Upper lobe of left lung (tissue), 6 donors: ENCODE results near the gene CEP95. TPM values are rescaled to one million over a fixed set of nuclear protein-coding genes. Genes with fewer than 3 reads are reported as not detected.
A peak's percentile ranks its signal among the peaks of the same experiment; 100 is the strongest.

Experiments
- ATAC-seq, 2 donors: fragments of 200-7000 bp; cut with Tn5 transposase; one replicate each; pipeline ENCODE4 v1.9.1; 2022; ENCODE audit warnings: mild to moderate bottlenecking in 2 of 2, moderate library complexity in 2 of 2; ENCODE audit not compliant: low FRiP score in 2 of 2
- DNase-seq, 2 donors: peaks; one replicate each; pipeline ENCODE4 v3.0.0-alpha.2; 2019 to 2020
- H3K27ac ChIP-seq, 4 donors: fragments of 200-600 bp; sonication (generic); one replicate each; pipeline ENCODE4 v1.5.1; 2016 to 2019
- H3K27me3 ChIP-seq, 4 donors: fragments of 200-600 bp; sonication (generic); one replicate each; pipeline ENCODE4 v1.5.1; 2017 to 2019
- H3K36me3 ChIP-seq, 4 donors: fragments of 200-600 bp; sonication (generic); one replicate each; pipeline ENCODE4 v1.5.1; 2016 to 2019
- H3K4me1 ChIP-seq, 4 donors: fragments of 200-600 bp; sonication (generic); one replicate each; pipeline ENCODE4 v1.5.1; 2018 to 2019
- H3K4me3 ChIP-seq, 4 donors: fragments of 200-600 bp; sonication (generic); one replicate each; pipeline ENCODE4 v1.5.1; 2017 to 2019; ENCODE audit warnings: mild to moderate bottlenecking in 2 of 4, moderate library complexity in 1 of 4
- H3K9me3 ChIP-seq, 4 donors: fragments of 200-600 bp; sonication (generic); one replicate each; pipeline ENCODE4 v1.5.1; 2018 to 2019
- CTCF ChIP-seq, 6 experiments: fragments of 450-650 bp in 4 of 6; fragments of 200-600 bp in 2 of 6; sonication (generic) in 2 of 6; IDR thresholded peaks; one replicate each; pipeline ENCODE4 v1.5.1; 2016 to 2019; ENCODE audit warnings: antibody characterized with exemption in 6 of 6
- EP300 ChIP-seq, 4 donors: sonication (generic); formaldehyde crosslinking; IDR thresholded peaks; one replicate each; pipeline ENCODE4 v1.5.1; 2017; ENCODE audit warnings: antibody characterized with exemption in 4 of 4, control low read depth in 2 of 4
- POLR2A ChIP-seq, 4 donors: fragments of 450-650 bp; IDR thresholded peaks; one replicate each; pipeline ENCODE4 v1.5.1; 2016 to 2017; ENCODE audit warnings: antibody characterized with exemption in 4 of 4, mild to moderate bottlenecking in 2 of 4
- POLR2AphosphoS5 ChIP-seq, 2 donors: sonication (generic); formaldehyde crosslinking; IDR thresholded peaks; one replicate each; pipeline ENCODE4 v1.5.1; 2017; ENCODE audit warnings: antibody characterized with exemption in 2 of 2
- WGBS, 2 donors: methylation state at CpG; one replicate each; pipeline ENCODE4 v1.1.5; 2017 to 2018; 5-methylcytosine and 5-hydroxymethylcytosine counted together
- total RNA-seq, 6 donors: library from RNA; depleted of rRNA in 4 of 6; stranded (reverse); fragments of >200 nt in 4 of 6; gene quantifications; one replicate each; pipeline versions ENCODE4 v1.1.0 to v1.2.1, GENCODE V29; 2016 to 2021
- donor health status: DM: no; HTN: no; CAD: no; lungs with moderate emphysema.
- donor health status: DM: no; HTN: yes; CAD: no; lungs with severe emphysema.

Gene CEP95
- total RNA-seq, 6 donors from 2014 or later, result 24.3 to 168 (median 35.7) TPM

GRCh38 chr17:64534187-64534586, 27.4 kb downstream of the CEP95 start:
- peaks cover 0 to 4% (median 0%) of the 10 kb centered on the region in 4 donors for H3K4me1 ChIP-seq
- H3K4me3 ChIP-seq, result no peak overlapping the region
- no peaks in the 10 kb centered on the region for H3K9me3 ChIP-seq
- no peak for DNase-seq
- peaks cover 20 to 94% (median 54%) of the 10 kb centered on the region in 4 donors for H3K36me3 ChIP-seq
- peak in 1 of 6 experiments; percentile 12 for TF ChIP-seq CTCF (IDR thresholded peaks at IDR 0.05)
- TF ChIP-seq POLR2A (IDR thresholded peaks at IDR 0.05), result no peak
- 73 to 85% methylated on average over 3 of the region's 3 CpGs for WGBS, 2 donors
- no peak overlapping the region for H3K27ac ChIP-seq
- no peak for ATAC-seq
- no peaks in the 10 kb centered on the region for H3K27me3 ChIP-seq

- peaks cover 0 to 4% (median 0%) of the 10 kb centered on the region in 4 donors for H3K4me1 ChIP-seq
- H3K27me3 ChIP-seq, result no peaks in the 10 kb centered on the region
- no peak overlapping the region for H3K27ac ChIP-seq
- no peak for ATAC-seq
- 87 to 88% methylated on average over 6 of the region's 6 CpGs for WGBS, 2 donors
- no peaks in the 10 kb centered on the region for H3K9me3 ChIP-seq
- H3K4me3 ChIP-seq, result no peak overlapping the region
- H3K36me3 ChIP-seq, result peaks cover 19 to 94% (median 43%) of the 10 kb centered on the region in 4 donors
- DNase-seq, result no peak
- TF ChIP-seq EP300 (IDR thresholded peaks at IDR 0.05) (no peak), POLR2AphosphoS5 (IDR thresholded peaks at IDR 0.05) (no peak), POLR2A (IDR thresholded peaks at IDR 0.05) (no peak), CTCF (IDR thresholded peaks at IDR 0.05) (no peak)
Measured at GRCh38 chr17:64535357-64535756, 28.6 kb downstream of the CEP95 start.

DNA sequence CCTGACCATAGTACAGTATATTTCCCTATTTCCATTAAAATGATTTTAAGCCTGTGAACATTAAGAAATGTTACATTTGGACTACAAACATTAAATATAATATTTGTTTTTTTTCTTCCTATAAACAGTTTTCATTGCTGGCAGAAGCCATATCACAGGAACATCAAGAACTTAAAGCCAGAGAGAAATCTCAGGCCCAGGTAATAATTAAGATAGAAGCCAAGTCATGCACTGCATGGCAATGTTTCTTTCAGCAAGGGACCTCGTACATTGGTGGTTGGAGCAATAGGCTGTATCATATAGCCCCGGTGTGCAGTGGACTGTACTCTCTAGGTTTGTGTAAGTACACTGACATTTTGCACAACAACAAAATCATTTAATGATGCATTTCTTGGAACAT, 30.1 kb downstream of the CEP95 start:
- Histone ChIP-seq H3K4me1 (peaks cover 0 to 4% (median 0%) of the 10 kb centered on the region in 4 donors), H3K36me3 (peaks cover 15 to 86% (median 38%) of the 10 kb centered on the region in 4 donors), H3K9me3 (no peaks in the 10 kb centered on the region), H3K27me3 (no peaks in the 10 kb centered on the region), H3K27ac (no peak overlapping the region), H3K4me3 (no peak overlapping the region)
- DNase-seq (no peak), ATAC-seq (no peak)
- no peak for TF ChIP-seq POLR2A (IDR thresholded peaks at IDR 0.05)
- TF ChIP-seq EP300 (IDR thresholded peaks at IDR 0.05), result no peak
- no peak for TF ChIP-seq CTCF (IDR thresholded peaks at IDR 0.05)
- TF ChIP-seq POLR2AphosphoS5 (IDR thresholded peaks at IDR 0.05), result no peak
- 85 to 93% methylated on average over 2 of the region's 2 CpGs for WGBS, 2 donors

DNA sequence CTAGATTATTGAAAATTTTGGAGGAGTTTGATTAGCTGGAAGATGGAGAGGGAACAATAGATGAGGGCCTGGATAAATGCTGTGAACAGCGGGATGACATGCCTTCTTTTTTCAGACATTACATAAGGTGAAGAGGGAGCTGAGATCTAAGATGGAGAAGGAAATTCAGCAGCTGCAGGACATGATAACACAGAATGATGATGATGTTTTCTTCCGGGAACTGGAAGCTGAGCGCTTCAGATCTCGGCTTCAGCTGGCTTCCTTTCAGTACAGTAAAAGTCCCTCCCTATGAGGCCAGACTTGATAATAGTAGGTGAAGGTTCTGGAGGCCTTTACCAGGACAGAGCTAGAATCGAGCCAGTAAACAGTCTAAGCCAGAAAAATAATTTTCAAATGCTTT, 30.7 kb downstream of the CEP95 start:
- 62 to 71% methylated on average over 5 of the region's 5 CpGs for WGBS, 2 donors
- H3K27me3 ChIP-seq, result no peaks in the 10 kb centered on the region
- no peak overlapping the region for H3K27ac ChIP-seq
- no peak overlapping the region for H3K4me3 ChIP-seq
- H3K9me3 ChIP-seq, result no peaks in the 10 kb centered on the region
- H3K36me3 ChIP-seq, result peaks cover 14 to 84% (median 35%) of the 10 kb centered on the region in 4 donors
- TF ChIP-seq POLR2AphosphoS5 (IDR thresholded peaks at IDR 0.05) (no peak), EP300 (IDR thresholded peaks at IDR 0.05) (no peak), POLR2A (IDR thresholded peaks at IDR 0.05) (no peak), CTCF (IDR thresholded peaks at IDR 0.05) (no peak)
- ATAC-seq (no peak), DNase-seq (no peak)
- H3K4me1 ChIP-seq, result peaks cover 0 to 4% (median 0%) of the 10 kb centered on the region in 4 donors

DNA sequence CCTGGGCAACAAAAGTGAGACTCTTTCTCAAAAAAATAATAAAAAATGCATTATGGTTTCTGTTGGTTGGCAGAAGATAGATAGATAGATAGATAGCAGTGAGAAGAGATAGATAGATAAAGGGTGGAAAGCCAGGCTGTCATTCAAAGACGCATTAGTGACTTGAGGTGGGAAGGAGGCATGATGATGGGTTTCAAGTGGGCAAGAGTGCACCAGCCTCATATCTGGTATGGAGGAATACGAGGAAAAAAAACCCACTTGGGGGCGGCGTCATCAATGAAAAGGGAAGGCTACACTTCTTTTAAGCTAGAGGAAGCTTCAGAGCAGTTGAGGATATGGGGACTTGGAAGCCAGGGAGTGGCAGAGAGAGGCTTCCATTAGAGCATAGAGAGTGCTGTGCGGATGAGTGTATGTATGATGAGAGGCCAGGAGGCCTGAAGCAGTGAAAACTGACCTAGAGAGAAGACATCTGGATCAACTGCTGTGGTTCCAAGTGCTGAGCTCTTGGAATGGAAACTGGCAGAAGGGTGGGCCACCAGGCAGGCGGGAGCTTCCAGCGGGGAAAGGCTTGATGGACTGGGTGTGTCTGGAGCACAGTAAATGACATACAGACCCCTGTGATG, 31.8 kb downstream of the CEP95 start:
- 83 to 84% methylated on average over 7 of the region's 7 CpGs for WGBS, 2 donors
- Histone ChIP-seq H3K9me3 (no peaks in the 10 kb centered on the region), H3K27me3 (no peaks in the 10 kb centered on the region), H3K4me1 (peaks cover 0 to 4% (median 0%) of the 10 kb centered on the region in 4 donors), H3K27ac (peak overlapping the region in 1 of 4 donors; percentile 22), H3K4me3 (no peak overlapping the region), H3K36me3 (peaks cover 12 to 84% (median 32%) of the 10 kb centered on the region in 4 donors)
- peak in 1 of 2 donors; percentile 21 for ATAC-seq
- DNase-seq, result no peak
- TF ChIP-seq EP300 (IDR thresholded peaks at IDR 0.05) (no peak), POLR2A (IDR thresholded peaks at IDR 0.05) (no peak), POLR2AphosphoS5 (IDR thresholded peaks at IDR 0.05) (no peak), CTCF (IDR thresholded peaks at IDR 0.05) (no peak)
